Measurements from ENCODE around the gene CDH20.

GRCh38 chr18:61368001-61368400, 34.8 kb downstream of the CDH20 start:
- TF ChIP-seq CTCF (IDR thresholded peaks at IDR 0.05), result no peak
- no peak for TF ChIP-seq POLR2A (IDR thresholded peaks at IDR 0.05)

Measured in stomach (tissue), 4 donors.